Stimulated activated CD8-positive, alpha-beta memory T cell treated with anti-CD3 and anti-CD28 coated beads, Interleukin-15, amount 100 ng/mL, for 4 hours (primary cell): ENCODE results near the gene DES.

Experiments
- DNase-seq, 2 donors: peaks; one replicate each; pipeline ENCODE4 v3.0.0-alpha.2; 2020; ENCODE audit warnings: low read depth in 2 of 2

Gene DES

GRCh38 chr2:219438453-219438852, 20.3 kb downstream of the DES start:
- no peak for DNase-seq

DNA sequence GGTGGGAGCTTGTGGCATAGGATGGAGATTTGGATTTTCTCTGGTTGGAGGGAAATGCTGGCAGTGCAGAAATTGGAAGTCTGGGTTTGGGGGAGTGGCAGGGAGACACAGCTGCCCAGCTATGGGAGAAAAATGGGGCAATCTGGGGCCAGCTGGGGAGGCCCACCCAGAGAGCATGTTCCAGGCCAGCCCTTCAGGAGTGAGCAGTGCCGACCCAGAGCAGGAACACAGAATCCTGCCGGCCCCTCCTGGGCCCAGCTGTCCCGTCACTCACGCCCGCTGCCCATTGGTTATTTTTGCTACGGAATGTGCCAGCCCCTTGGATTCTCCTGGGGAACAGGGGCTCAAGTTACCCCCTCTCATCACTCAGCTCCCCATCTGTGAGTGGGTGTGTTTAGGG, 21.3 kb downstream of the DES start:
- DNase-seq: no peak

- DNase-seq: no peak
These were observed 22.4 kb downstream of the DES start for GRCh38 chr2:219440388-219441256.

DNA sequence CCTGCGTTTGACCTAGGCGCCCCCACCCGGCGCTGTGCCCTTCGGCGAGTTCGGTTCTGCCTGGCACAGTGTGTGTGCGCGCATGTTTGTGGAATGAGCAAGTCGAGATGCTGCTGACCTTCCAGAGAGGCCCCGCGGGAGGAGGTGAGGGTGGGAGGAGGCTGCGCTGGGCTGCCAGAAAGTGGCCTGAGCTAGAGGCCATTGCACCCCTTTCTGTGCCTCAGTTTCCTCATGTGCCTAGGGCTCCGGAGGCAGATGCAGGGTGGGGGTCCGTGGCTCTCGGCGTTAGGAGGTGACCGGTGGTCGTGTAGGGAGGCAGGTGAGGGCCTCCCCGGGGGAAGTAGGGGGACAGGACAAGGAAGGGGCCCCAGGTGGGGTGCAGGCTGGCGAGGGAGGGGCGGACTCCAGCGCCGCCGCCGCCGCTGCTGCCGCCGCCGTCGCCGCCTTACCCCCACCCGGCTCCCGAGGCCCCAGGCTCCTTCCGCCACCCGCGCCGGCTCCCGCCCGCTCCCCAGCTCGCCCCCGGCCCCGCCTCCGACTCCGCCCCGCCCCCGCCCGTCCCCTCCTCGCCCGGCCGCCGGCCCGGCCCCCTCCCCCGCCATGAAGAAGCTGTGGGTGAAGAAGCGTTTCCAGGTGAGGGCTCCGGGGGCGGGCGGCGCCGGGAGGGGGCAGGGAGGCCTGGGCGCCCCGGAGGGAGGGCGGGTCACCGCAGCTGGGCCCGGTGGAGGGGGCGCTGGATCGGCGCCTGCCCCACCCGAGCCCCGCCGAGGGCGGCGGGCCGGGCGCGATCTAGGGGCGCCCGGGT, 23.5 kb downstream of the DES start:
- DNase-seq: peak; percentile 42 to 51

GRCh38 chr2:219442256-219443015, 24.3 kb downstream of the DES start:
- no peak for DNase-seq

- no peak for DNase-seq
These were observed 25.0 kb downstream of the DES start for GRCh38 chr2:219443016-219443696.

GRCh38 chr2:219443697-219444023, 25.5 kb downstream of the DES start:
- DNase-seq: no peak

- DNase-seq: no peak
These were observed 26.5 kb downstream of the DES start for GRCh38 chr2:219444566-219445091.

DNA sequence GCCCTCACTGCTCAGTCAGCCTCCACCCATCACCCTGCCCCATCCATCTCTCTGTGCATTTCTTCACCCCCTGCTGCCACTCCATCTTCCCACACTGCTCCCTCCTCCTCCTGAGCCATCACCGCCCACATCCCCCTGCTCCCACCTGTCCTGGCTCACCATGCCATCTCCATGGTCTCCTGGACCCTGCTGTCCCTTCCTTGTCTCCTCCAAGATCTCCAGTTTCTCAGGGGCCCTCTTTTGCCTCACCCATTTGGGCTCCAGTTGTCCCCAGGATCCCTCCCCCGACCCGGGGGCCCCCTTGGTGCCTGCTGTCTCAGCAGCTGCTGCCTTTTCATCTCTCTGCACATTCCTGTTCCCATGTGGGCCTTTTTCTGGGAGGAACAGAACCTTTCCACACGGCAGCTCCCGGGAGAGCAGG, 27.1 kb downstream of the DES start:
- DNase-seq: no peak

DNA sequence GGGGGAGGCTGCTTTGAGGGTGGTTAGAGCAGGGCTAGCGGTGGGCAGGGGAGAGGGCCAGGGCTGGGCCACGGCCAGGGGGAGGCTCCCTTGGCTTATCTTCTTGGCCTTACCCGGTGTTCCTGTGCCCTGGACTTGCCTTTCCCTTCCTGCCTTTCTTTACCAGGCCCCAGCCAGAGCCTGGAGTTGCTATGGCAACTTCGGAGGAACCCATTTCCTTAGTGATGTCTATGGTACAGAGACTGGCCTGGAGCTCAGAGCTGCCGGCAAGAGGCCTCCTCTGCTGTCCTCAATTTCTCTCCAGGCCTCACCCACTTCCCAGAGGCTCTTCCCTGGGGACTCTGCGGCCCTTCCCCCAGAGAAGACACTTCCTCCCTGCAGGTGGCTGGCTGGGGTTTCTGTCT, 27.9 kb downstream of the DES start:
- DNase-seq: no peak

DNA sequence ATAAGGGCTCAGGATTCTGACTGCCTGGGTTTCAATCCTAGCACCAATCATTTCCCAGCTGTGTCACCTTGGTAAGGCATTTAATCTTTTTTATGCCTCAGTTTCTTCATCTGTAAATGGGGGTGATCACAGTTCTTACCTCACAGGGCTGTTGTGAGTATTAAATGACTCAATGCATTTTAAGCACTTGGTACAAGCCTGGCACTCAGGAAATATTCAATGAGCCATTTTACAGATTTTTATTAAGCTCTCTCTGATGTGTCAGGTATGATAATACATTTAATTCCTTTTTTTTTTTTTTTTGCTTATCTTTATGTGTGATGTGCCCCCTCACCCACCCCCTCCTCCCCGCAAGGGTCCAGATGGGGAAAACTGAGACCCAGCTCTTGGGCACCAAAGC, 28.5 kb downstream of the DES start:
- DNase-seq: no peak

GRCh38 chr2:219447242-219448098, 29.3 kb downstream of the DES start:
- DNase-seq: no peak

DNA sequence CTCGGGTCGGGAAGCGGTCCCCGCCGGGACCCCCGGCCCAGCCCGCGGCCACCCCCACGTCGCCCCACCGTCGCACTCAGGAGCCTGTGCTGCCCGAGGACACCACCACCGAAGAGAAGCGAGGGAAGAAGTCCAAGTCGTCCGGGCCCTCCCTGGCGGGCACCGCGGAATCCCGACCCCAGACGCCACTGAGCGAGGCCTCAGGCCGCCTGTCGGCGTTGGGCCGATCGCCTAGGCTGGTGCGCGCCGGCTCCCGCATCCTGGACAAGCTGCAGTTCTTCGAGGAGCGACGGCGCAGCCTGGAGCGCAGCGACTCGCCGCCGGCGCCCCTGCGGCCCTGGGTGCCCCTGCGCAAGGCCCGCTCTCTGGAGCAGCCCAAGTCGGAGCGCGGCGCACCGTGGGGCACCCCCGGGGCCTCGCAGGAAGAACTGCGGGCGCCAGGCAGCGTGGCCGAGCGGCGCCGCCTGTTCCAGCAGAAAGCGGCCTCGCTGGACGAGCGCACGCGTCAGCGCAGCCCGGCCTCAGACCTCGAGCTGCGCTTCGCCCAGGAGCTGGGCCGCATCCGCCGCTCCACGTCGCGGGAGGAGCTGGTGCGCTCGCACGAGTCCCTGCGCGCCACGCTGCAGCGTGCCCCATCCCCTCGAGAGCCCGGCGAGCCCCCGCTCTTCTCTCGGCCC, 30.1 kb downstream of the DES start:
- DNase-seq: no peak

GRCh38 chr2:219448776-219449341, 30.7 kb downstream of the DES start:
- no peak for DNase-seq

GRCh38 chr2:219449609-219450008, 31.4 kb downstream of the DES start:
- no peak for DNase-seq

DNA sequence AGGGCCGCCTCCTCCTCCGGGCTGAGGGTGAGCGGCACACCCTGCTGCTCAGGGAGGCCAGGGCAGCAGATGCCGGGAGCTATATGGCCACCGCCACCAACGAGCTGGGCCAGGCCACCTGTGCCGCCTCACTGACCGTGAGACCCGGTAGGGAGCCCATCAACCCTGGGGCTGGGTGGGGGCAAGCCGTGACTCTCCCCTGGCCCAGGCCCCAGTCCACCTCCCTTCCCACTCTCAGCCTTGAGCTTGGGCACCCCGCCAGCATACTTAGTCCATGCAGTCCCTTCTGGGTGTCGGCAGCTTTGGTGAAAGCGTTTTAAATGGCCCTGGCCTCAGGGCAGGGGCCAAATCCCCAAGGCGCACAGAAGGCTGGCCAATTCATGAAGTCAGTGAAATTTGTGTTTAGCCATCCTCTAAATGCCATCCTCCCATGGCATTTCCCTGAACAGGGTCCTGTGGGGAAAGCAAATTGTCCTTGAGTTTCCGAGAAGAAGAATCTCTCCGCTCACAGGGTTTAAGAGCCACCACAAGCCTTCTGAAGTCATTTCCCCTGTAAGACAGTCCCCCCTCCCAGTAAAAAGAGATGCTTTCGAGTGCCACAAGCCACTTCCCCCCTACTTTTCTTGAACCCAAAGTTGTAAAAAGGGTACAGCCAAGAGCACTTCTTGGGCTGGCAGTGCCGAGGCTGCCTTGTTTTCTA, 33.6 kb downstream of the DES start:
- DNase-seq: no peak

GRCh38 chr2:219452361-219453317, 34.5 kb downstream of the DES start:
- DNase-seq: no peak
